Ectodermal cell (in vitro differentiated cells): ENCODE data around the gene PSEN1.

Experiments used
- H3K27ac ChIP-seq: 2 replicates; pipeline ENCODE4 v1.7.0; 2013; ENCODE audit warnings: mild to moderate bottlenecking, low read depth, low read length; ENCODE audit not compliant: insufficient read depth, poor library complexity, severe bottlenecking
- H3K27me3 ChIP-seq: 2 replicates; pipeline ENCODE4 v1.7.0; 2013; ENCODE audit warnings: mild to moderate bottlenecking, low read length; ENCODE audit not compliant: insufficient read depth, control insufficient read depth, poor library complexity, severe bottlenecking
- H3K36me3 ChIP-seq: one replicate; pipeline ENCODE4 v1.7.0; 2013; ENCODE audit warnings: low read length; ENCODE audit not compliant: control insufficient read depth, insufficient read depth
- H3K4me1 ChIP-seq: one replicate; pipeline ENCODE4 v1.7.0; 2013; ENCODE audit warnings: low read length; ENCODE audit not compliant: control insufficient read depth, insufficient read depth
- H3K4me3 ChIP-seq: 2 replicates; pipeline ENCODE4 v1.7.0; 2013; ENCODE audit warnings: low read depth, low read length, control low read depth; ENCODE audit not compliant: insufficient read depth
- H3K9me3 ChIP-seq: 2 replicates; pipeline ENCODE4 v1.7.0; 2013; ENCODE audit warnings: mild to moderate bottlenecking, low read length, moderate library complexity; ENCODE audit not compliant: control insufficient read depth
- WGBS, 2 experiments: methylation state at CpG; one replicate each; pipeline ENCODE4 v1.1.7; 2013; ENCODE audit warnings: missing lambda C conversion rate in 2 of 2; 5-methylcytosine and 5-hydroxymethylcytosine counted together

PSEN1 gene

DNA sequence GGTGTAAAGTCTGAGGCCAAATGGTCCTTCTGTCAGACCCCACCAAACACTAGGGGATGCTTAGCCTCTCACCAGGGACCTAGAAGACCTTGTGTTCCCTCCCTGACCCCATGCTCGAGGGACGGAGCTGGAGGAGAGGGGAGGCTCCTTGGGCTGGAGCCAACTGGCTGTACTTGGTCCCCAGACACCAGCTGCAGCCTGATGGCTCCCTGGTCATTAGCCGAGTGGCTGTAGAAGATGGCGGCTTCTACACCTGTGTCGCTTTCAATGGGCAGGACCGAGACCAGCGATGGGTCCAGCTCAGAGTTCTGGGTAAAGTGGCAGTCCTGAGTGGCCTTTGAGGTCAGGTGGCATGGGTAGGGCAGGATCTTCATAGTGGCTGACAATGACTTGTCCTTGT lies 130.0 kb downstream of the PSEN1 start:
- H3K27ac ChIP-seq = no peak overlapping the region
- 95 to 97% methylated on average over 7 of the region's 7 CpGs for WGBS, 2 experiments

DNA sequence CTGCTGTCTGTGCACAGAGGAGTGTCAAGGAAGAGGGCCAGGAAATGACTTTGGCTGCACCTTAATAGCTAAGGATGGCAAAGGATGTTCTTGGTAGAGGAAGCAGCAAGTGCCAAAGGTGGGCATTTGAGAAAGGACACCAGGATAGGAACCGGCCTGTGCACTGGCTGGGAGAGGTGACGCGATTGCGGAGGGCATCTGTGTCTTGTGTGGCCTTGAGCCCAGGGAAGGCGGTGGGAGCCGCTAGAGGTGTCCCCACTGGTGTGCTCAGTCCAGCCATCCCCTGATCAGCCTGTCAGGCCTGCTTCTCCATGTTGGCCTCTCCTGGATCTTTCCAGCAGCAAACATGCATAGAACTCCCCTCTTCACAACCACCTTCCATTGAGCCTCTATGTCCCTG lies 131.2 kb downstream of the PSEN1 start:
- H3K4me1 ChIP-seq = no peaks in the 10 kb centered on the region
- H3K4me3 ChIP-seq = no peak overlapping the region
- no peaks in the 10 kb centered on the region for H3K9me3 ChIP-seq
- 95 to 98% methylated on average over 6 of the region's 6 CpGs for WGBS, 2 experiments
- H3K36me3 ChIP-seq = peaks cover 67% of the 10 kb centered on the region
- no peak overlapping the region for H3K27ac ChIP-seq
- H3K27me3 ChIP-seq = no peaks in the 10 kb centered on the region

More for the DNA sequence above, 130.0 kb downstream of the PSEN1 start:
- H3K4me3 ChIP-seq = no peak overlapping the region
- H3K36me3 ChIP-seq = peaks cover 73% of the 10 kb centered on the region
- H3K27me3 ChIP-seq = no peaks in the 10 kb centered on the region
- H3K4me1 ChIP-seq = no peaks in the 10 kb centered on the region
- H3K9me3 ChIP-seq = no peaks in the 10 kb centered on the region

DNA sequence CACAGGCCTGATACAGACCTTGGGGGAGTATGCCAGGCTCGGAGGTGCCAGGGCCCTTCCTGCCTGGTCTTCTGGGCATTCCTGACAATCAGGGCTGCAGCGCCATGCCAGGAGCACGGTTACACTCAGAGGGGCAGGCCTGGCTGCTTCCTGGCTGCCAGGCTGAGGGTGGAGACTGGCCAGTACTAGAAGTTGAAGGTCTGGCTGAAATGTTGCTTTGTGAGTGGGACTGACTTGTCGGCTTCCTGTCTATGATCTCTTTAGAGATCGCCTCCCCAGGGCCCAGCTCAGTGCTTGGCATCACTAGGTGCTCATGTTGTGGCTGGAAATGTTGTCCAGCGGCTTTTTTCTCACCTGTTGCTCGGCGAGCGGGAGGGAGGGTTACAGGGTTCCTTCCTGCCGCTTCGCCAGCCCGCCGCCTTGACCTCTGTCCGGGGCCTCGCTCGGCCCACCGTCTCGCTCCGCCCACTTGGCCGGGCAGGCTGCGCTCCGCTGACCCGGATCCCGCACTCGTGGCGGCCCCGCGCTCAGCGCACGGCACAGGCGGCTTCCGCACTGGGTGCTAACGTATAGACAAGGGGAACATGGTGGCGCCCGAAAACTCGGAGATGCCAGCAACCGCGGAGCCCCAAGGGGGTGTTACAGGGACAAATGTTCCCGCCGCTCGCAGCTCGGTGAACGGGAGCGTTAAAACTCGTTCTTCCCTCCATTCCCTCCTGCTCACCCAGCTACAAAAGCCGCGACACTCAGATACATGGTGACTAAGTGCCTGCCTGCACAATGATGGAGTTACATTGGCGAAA lies 133.6 kb downstream of the PSEN1 start:
- Histone ChIP-seq H3K27ac (no peak overlapping the region), H3K9me3 (no peaks in the 10 kb centered on the region), H3K36me3 (peaks cover 61% of the 10 kb centered on the region), H3K27me3 (no peaks in the 10 kb centered on the region), H3K4me3 (no peak overlapping the region), H3K4me1 (no peaks in the 10 kb centered on the region)
- WGBS, 2 experiments = 81 to 83% methylated on average over 48 of the region's 48 CpGs

DNA sequence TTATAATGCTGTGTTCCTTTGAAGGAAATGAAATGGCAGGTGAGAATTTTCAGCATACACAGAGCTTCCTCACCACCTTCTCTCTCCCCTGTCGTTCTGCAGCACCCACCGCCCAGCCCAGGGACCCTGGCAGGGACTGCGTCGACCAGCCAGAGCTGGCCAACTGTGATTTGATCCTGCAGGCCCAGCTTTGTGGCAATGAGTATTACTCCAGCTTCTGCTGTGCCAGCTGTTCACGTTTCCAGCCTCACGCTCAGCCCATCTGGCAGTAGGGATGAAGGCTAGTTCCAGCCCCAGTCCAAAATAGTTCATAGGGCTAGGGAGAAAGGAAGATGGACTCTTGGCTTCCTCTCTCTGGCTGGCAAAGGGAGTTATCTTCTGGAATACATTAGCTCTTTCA lies 136.1 kb downstream of the PSEN1 start:
- no peak overlapping the region for H3K27ac ChIP-seq
- WGBS, 2 experiments = 94 to 95% methylated on average over 6 of the region's 6 CpGs
- no peaks in the 10 kb centered on the region for H3K27me3 ChIP-seq
- no peaks in the 10 kb centered on the region for H3K9me3 ChIP-seq
- H3K36me3 ChIP-seq = peaks cover 57% of the 10 kb centered on the region
- H3K4me3 ChIP-seq = no peak overlapping the region
- H3K4me1 ChIP-seq = no peaks in the 10 kb centered on the region
